ENCODE measurements around the gene SMARCB1. TPM values are rescaled to one million over a fixed set of nuclear protein-coding genes. Genes with fewer than 3 reads are reported as not detected.

Gene SMARCB1
- total RNA-seq, 1 experiment from 2014 or later, result 136 TPM

GRCh38 chr22:23844739-23845202 lies 58.0 kb downstream of the SMARCB1 start:
- no peaks in the 10 kb centered on the region; the same call in 1 of the 2 replicates for H3K27me3 ChIP-seq (ENCODE audit: insufficient read depth, low read length)
- H3K4me1 ChIP-seq (ENCODE audit: insufficient read depth, low read length), result no peaks in the 10 kb centered on the region; the same call in 1 of the 2 replicates
- no peak overlapping the region for H4K91ac ChIP-seq (ENCODE audit: insufficient read length, low read depth, low read length)
- H3K79me1 ChIP-seq (ENCODE audit: insufficient read depth, low read depth, low read length, poor library complexity, severe bottlenecking), result no peaks in the 10 kb centered on the region
- no peak for TF ChIP-seq CTCF (conservative IDR thresholded peaks at IDR 0.05)
- no peak overlapping the region for H3K9ac ChIP-seq (ENCODE audit: extremely low read depth, insufficient read length, low read length)
- no peak overlapping the region for H3K23ac ChIP-seq (ENCODE audit: insufficient read length, low read depth, low read length)
- H3K27ac ChIP-seq (ENCODE audit: insufficient read length, low read depth, low read length), result no peak overlapping the region
- no peak overlapping the region for H3K18ac ChIP-seq (ENCODE audit: insufficient read length, low read depth, low read length)
- H4K5ac ChIP-seq (ENCODE audit: insufficient read length, low read depth, low read length), result no peak overlapping the region
- Mint-ChIP-seq H3K27me3 (ENCODE audit: low read depth) (peaks cover 29% of the 10 kb centered on the region), H3K4me1 (peaks cover 35 to 52% of the 10 kb centered on the region in 2 experiments), H3K9me3 (no peaks in the 10 kb centered on the region; a peak in 2 of 5 replicates), H3K36me3 (ENCODE audit: insufficient read depth in 1 of 3, low read depth in 3 of 3) (no peaks in the 10 kb centered on the region), H3K4me3 (no peak overlapping the region), H3K27ac (no peak overlapping the region)
- H3K23me2 ChIP-seq (ENCODE audit: insufficient read length, low read depth, low read length, poor library complexity, severe bottlenecking), result no peaks in the 10 kb centered on the region
- no peak overlapping the region for H2AFZ ChIP-seq (ENCODE audit: low read length)
- H3K4me2 ChIP-seq (ENCODE audit: insufficient read depth, insufficient read length, low read length), result no peak overlapping the region
- no peak overlapping the region for H3K14ac ChIP-seq (ENCODE audit: insufficient read depth, low read length)
- H4K20me1 ChIP-seq (ENCODE audit: control insufficient read depth, insufficient read depth, insufficient read length), result no peaks in the 10 kb centered on the region
- H4K8ac ChIP-seq (replicated peaks; ENCODE audit: insufficient read length, low read depth, low read length), result no peak overlapping the region
- no peak overlapping the region for H3K56ac ChIP-seq (ENCODE audit: insufficient read length, low read depth, low read length)
- no peak overlapping the region for H3K4ac ChIP-seq (ENCODE audit: low read depth, low read length)
- H2AK5ac ChIP-seq (ENCODE audit: insufficient read length, low read length), result no peak overlapping the region
- no peak for DNase-seq
- H3K9me3 ChIP-seq (ENCODE audit: control insufficient read depth, low read depth, low read length), result no peaks in the 10 kb centered on the region
- no peak overlapping the region for H2BK120ac ChIP-seq (ENCODE audit: low read depth, low read length, poor library complexity, severe bottlenecking)
- H2BK5ac ChIP-seq (ENCODE audit: insufficient read length, low read length), result no peak overlapping the region
- H3T11ph ChIP-seq (ENCODE audit: low read length), result no peak overlapping the region
- no peak overlapping the region for H2BK15ac ChIP-seq (ENCODE audit: low read depth, low read length)
- no peak overlapping the region for H2BK12ac ChIP-seq (ENCODE audit: insufficient read length, low read depth, low read length)
- H2BK20ac ChIP-seq (ENCODE audit: low read depth, low read length, poor library complexity, severe bottlenecking), result no peak overlapping the region
- no CpG with 5 or more reads among the region's 8 CpGs for whole genome bisulfite sequencing (ENCODE audit: extremely low coverage, insufficient read length, low lambda C conversion rate)
- no peaks in the 10 kb centered on the region for H3K79me2 ChIP-seq (ENCODE audit: insufficient read depth, low read length)
